Upper lobe of left lung (tissue), 4 donors: ENCODE data around the gene SLC9A7.

Source experiments
- EP300 ChIP-seq, 4 donors: sonication (generic); formaldehyde crosslinking; IDR thresholded peaks; one replicate each; pipeline ENCODE4 v1.5.1; 2017; ENCODE audit warnings: antibody characterized with exemption in 4 of 4, control low read depth in 2 of 4
- POLR2A ChIP-seq, 4 donors: fragments of 450-650 bp; IDR thresholded peaks; one replicate each; pipeline ENCODE4 v1.5.1; 2016 to 2017; ENCODE audit warnings: antibody characterized with exemption in 4 of 4, mild to moderate bottlenecking in 2 of 4
- TF ChIP-seq, protein P1 (sequence below), 6 experiments: fragments of 450-650 bp in 4 of 6; fragments of 200-600 bp in 2 of 6; sonication (generic) in 2 of 6; IDR thresholded peaks; one replicate each; pipeline ENCODE4 v1.5.1; 2016 to 2019; ENCODE audit warnings: antibody characterized with exemption in 6 of 6

DNA sequence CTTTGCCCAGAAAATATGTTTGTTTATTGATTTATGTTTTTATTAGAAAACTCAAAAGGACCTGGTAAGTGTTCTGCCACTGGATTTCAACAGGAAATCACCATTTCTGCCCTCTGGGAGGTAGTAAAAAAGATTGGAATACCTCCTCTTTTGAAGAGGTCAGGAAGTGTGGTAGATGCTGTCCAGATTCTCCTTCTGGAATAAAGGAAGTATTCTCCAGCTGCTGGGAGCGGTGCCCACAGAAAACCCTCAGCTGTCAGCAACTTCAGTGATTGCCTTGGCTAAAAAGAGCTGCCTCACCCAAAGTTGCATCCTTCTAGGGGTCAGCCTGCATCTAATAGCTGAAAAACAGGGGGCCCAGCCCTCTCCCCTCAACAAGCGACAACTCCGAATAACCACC is 199.9 kb downstream of the SLC9A7 start:
- TF ChIP-seq POLR2A (IDR thresholded peaks at IDR 0.05) (no peak), EP300 (IDR thresholded peaks at IDR 0.05) (no peak)
- TF ChIP-seq, protein P1, sequence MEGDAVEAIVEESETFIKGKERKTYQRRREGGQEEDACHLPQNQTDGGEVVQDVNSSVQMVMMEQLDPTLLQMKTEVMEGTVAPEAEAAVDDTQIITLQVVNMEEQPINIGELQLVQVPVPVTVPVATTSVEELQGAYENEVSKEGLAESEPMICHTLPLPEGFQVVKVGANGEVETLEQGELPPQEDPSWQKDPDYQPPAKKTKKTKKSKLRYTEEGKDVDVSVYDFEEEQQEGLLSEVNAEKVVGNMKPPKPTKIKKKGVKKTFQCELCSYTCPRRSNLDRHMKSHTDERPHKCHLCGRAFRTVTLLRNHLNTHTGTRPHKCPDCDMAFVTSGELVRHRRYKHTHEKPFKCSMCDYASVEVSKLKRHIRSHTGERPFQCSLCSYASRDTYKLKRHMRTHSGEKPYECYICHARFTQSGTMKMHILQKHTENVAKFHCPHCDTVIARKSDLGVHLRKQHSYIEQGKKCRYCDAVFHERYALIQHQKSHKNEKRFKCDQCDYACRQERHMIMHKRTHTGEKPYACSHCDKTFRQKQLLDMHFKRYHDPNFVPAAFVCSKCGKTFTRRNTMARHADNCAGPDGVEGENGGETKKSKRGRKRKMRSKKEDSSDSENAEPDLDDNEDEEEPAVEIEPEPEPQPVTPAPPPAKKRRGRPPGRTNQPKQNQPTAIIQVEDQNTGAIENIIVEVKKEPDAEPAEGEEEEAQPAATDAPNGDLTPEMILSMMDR (IDR thresholded peaks at IDR 0.05): no peak
